Measurements from ENCODE around the gene LAMC2. TPM values are rescaled to one million over a fixed set of nuclear protein-coding genes. Genes with fewer than 3 reads are reported as not detected.
"Not testable (repeated sequence)": the region's sequence is repeated elsewhere in the genome, so short reads cannot be mapped to it uniquely, and the experiment has no call there.

Gene LAMC2
- total RNA-seq, 1 donor from 2014 or later, result not detected

- Mint-ChIP-seq H3K27me3 (ENCODE audit: low read depth) (peaks cover 4% of the 10 kb centered on the region), H3K9me3 (no peaks in the 10 kb centered on the region), H3K36me3 (ENCODE audit: low read depth) (no peaks in the 10 kb centered on the region), H3K4me3 (ENCODE audit: low read depth) (no peak overlapping the region), H3K4me1 (ENCODE audit: low read depth) (no peaks in the 10 kb centered on the region), H3K27ac (no peak overlapping the region)
- intact Hi-C loops (cut with micrococcal nuclease), result no loop called here
- no peak for DNase-seq (ENCODE audit: low spot score)
Measured at GRCh38 chr1:183238071-183238470, 52.0 kb downstream of the LAMC2 start.

GRCh38 chr1:183239220-183239742 lies 53.2 kb downstream of the LAMC2 start:
- peaks cover 6% of the 10 kb centered on the region for H3K27me3 Mint-ChIP-seq (ENCODE audit: low read depth)
- DNase-seq (ENCODE audit: low spot score), result no peak
- no peak overlapping the region for H3K27ac Mint-ChIP-seq
- intact Hi-C loops (cut with micrococcal nuclease), result no loop called here
- no peaks in the 10 kb centered on the region for H3K36me3 Mint-ChIP-seq (ENCODE audit: low read depth)
- no peaks in the 10 kb centered on the region for H3K4me1 Mint-ChIP-seq (ENCODE audit: low read depth)
- no peaks in the 10 kb centered on the region for H3K9me3 Mint-ChIP-seq
- H3K4me3 Mint-ChIP-seq (ENCODE audit: low read depth), result no peak overlapping the region

GRCh38 chr1:183239793-183240525 lies 53.9 kb downstream of the LAMC2 start:
- no peaks in the 10 kb centered on the region for H3K4me1 Mint-ChIP-seq (ENCODE audit: low read depth)
- no peaks in the 10 kb centered on the region for H3K9me3 Mint-ChIP-seq
- H3K4me3 Mint-ChIP-seq (ENCODE audit: low read depth), result no peak overlapping the region
- peaks cover 6% of the 10 kb centered on the region for H3K27me3 Mint-ChIP-seq (ENCODE audit: low read depth)
- intact Hi-C loops (cut with micrococcal nuclease), result no loop called here
- DNase-seq (ENCODE audit: low spot score), result no peak
- H3K27ac Mint-ChIP-seq, result no peak overlapping the region
- no peaks in the 10 kb centered on the region for H3K36me3 Mint-ChIP-seq (ENCODE audit: low read depth)

GRCh38 chr1:183240526-183240825 lies 54.4 kb downstream of the LAMC2 start:
- H3K4me1 Mint-ChIP-seq (ENCODE audit: low read depth), result no peaks in the 10 kb centered on the region
- no peak overlapping the region for H3K4me3 Mint-ChIP-seq (ENCODE audit: low read depth)
- no peak for DNase-seq (ENCODE audit: low spot score)
- intact Hi-C loops (cut with micrococcal nuclease), result no loop called here
- H3K27me3 Mint-ChIP-seq (ENCODE audit: low read depth), result peaks cover 6% of the 10 kb centered on the region
- no peaks in the 10 kb centered on the region for H3K36me3 Mint-ChIP-seq (ENCODE audit: low read depth)
- H3K27ac Mint-ChIP-seq, result no peak overlapping the region
- no peaks in the 10 kb centered on the region for H3K9me3 Mint-ChIP-seq

- H3K36me3 Mint-ChIP-seq (ENCODE audit: low read depth); H3K27me3 Mint-ChIP-seq (ENCODE audit: low read depth); H3K27ac Mint-ChIP-seq; H3K4me1 Mint-ChIP-seq (ENCODE audit: low read depth); intact Hi-C loops (cut with micrococcal nuclease); DNase-seq (ENCODE audit: low spot score); H3K4me3 Mint-ChIP-seq (ENCODE audit: low read depth); H3K9me3 Mint-ChIP-seq: not testable (repeated sequence)
Measured at GRCh38 chr1:183240853-183241252, 54.8 kb downstream of the LAMC2 start.

GRCh38 chr1:183241471-183241870 lies 55.4 kb downstream of the LAMC2 start:
- Mint-ChIP-seq H3K36me3 (ENCODE audit: low read depth) (no peaks in the 10 kb centered on the region), H3K4me3 (ENCODE audit: low read depth) (no peak overlapping the region), H3K9me3 (no peaks in the 10 kb centered on the region), H3K4me1 (ENCODE audit: low read depth) (no peaks in the 10 kb centered on the region), H3K27me3 (ENCODE audit: low read depth) (peaks cover 6% of the 10 kb centered on the region), H3K27ac (no peak overlapping the region)
- DNase-seq (ENCODE audit: low spot score), result no peak
- intact Hi-C loops (cut with micrococcal nuclease), result no loop called here

GRCh38 chr1:183242556-183242955 lies 56.5 kb downstream of the LAMC2 start:
- H3K9me3 Mint-ChIP-seq, result no peaks in the 10 kb centered on the region
- H3K4me3 Mint-ChIP-seq (ENCODE audit: low read depth), result no peak overlapping the region
- no peak overlapping the region for H3K27ac Mint-ChIP-seq
- DNase-seq (ENCODE audit: low spot score), result no peak
- intact Hi-C loops (cut with micrococcal nuclease), result no loop called here
- peaks cover 9% of the 10 kb centered on the region for H3K27me3 Mint-ChIP-seq (ENCODE audit: low read depth)
- H3K4me1 Mint-ChIP-seq (ENCODE audit: low read depth), result no peaks in the 10 kb centered on the region
- no peaks in the 10 kb centered on the region for H3K36me3 Mint-ChIP-seq (ENCODE audit: low read depth)

GRCh38 chr1:183243161-183244050 lies 57.3 kb downstream of the LAMC2 start:
- Mint-ChIP-seq H3K27ac (no peak overlapping the region), H3K27me3 (ENCODE audit: low read depth) (peaks cover 9% of the 10 kb centered on the region), H3K4me1 (ENCODE audit: low read depth) (no peaks in the 10 kb centered on the region), H3K36me3 (ENCODE audit: low read depth) (no peaks in the 10 kb centered on the region), H3K9me3 (no peaks in the 10 kb centered on the region), H3K4me3 (ENCODE audit: low read depth) (no peak overlapping the region)
- DNase-seq (ENCODE audit: low spot score), result no peak
- intact Hi-C loops (cut with micrococcal nuclease), result no loop called here

GRCh38 chr1:183244466-183244865 lies 58.4 kb downstream of the LAMC2 start:
- DNase-seq (ENCODE audit: low spot score), result no peak
- Mint-ChIP-seq H3K27ac (no peak overlapping the region), H3K4me3 (ENCODE audit: low read depth) (no peak overlapping the region), H3K36me3 (ENCODE audit: low read depth) (no peaks in the 10 kb centered on the region), H3K4me1 (ENCODE audit: low read depth) (no peaks in the 10 kb centered on the region), H3K27me3 (ENCODE audit: low read depth) (peaks cover 9% of the 10 kb centered on the region), H3K9me3 (no peaks in the 10 kb centered on the region)
- intact Hi-C loops (cut with micrococcal nuclease), result no loop called here

GRCh38 chr1:183245357-183245756 lies 59.3 kb downstream of the LAMC2 start:
- no peaks in the 10 kb centered on the region for H3K9me3 Mint-ChIP-seq
- H3K36me3 Mint-ChIP-seq (ENCODE audit: low read depth), result no peaks in the 10 kb centered on the region
- no peak overlapping the region for H3K4me3 Mint-ChIP-seq (ENCODE audit: low read depth)
- H3K27ac Mint-ChIP-seq, result no peak overlapping the region
- H3K27me3 Mint-ChIP-seq (ENCODE audit: low read depth), result peaks cover 9% of the 10 kb centered on the region
- intact Hi-C loops (cut with micrococcal nuclease), result no loop called here
- H3K4me1 Mint-ChIP-seq (ENCODE audit: low read depth), result no peaks in the 10 kb centered on the region
- DNase-seq (ENCODE audit: low spot score), result no peak

GRCh38 chr1:183246436-183246835 lies 60.4 kb downstream of the LAMC2 start:
- no peaks in the 10 kb centered on the region for H3K36me3 Mint-ChIP-seq (ENCODE audit: low read depth)
- DNase-seq (ENCODE audit: low spot score), result no peak
- peaks cover 7% of the 10 kb centered on the region for H3K27me3 Mint-ChIP-seq (ENCODE audit: low read depth)
- H3K4me3 Mint-ChIP-seq (ENCODE audit: low read depth), result no peak overlapping the region
- H3K4me1 Mint-ChIP-seq (ENCODE audit: low read depth), result no peaks in the 10 kb centered on the region
- intact Hi-C loops (cut with micrococcal nuclease), result no loop called here
- no peaks in the 10 kb centered on the region for H3K9me3 Mint-ChIP-seq
- no peak overlapping the region for H3K27ac Mint-ChIP-seq

- intact Hi-C loops (cut with micrococcal nuclease), result no loop called here
- Mint-ChIP-seq H3K4me1 (ENCODE audit: low read depth) (no peaks in the 10 kb centered on the region), H3K27ac (no peak overlapping the region), H3K36me3 (ENCODE audit: low read depth) (no peaks in the 10 kb centered on the region), H3K9me3 (no peaks in the 10 kb centered on the region), H3K27me3 (ENCODE audit: low read depth) (peaks cover 6% of the 10 kb centered on the region), H3K4me3 (ENCODE audit: low read depth) (no peak overlapping the region)
- no peak for DNase-seq (ENCODE audit: low spot score)
Measured at GRCh38 chr1:183247066-183247465, 61.0 kb downstream of the LAMC2 start.

- Mint-ChIP-seq H3K27me3 (ENCODE audit: low read depth) (peaks cover 5% of the 10 kb centered on the region), H3K4me1 (ENCODE audit: low read depth) (no peaks in the 10 kb centered on the region), H3K27ac (no peak overlapping the region), H3K4me3 (ENCODE audit: low read depth) (no peak overlapping the region), H3K36me3 (ENCODE audit: low read depth) (no peaks in the 10 kb centered on the region), H3K9me3 (no peaks in the 10 kb centered on the region)
- intact Hi-C loops (cut with micrococcal nuclease), result no loop called here
- DNase-seq (ENCODE audit: low spot score), result no peak
Measured at GRCh38 chr1:183247484-183247883, 61.4 kb downstream of the LAMC2 start.
